ENCODE data around the gene AKR1E2.
A peak's percentile ranks its signal among the peaks of the same experiment; 100 is the strongest.
"Not testable (repeated sequence)": the region's sequence is repeated elsewhere in the genome, so short reads cannot be mapped to it uniquely, and the experiment has no call there.

AKR1E2 gene

DNA sequence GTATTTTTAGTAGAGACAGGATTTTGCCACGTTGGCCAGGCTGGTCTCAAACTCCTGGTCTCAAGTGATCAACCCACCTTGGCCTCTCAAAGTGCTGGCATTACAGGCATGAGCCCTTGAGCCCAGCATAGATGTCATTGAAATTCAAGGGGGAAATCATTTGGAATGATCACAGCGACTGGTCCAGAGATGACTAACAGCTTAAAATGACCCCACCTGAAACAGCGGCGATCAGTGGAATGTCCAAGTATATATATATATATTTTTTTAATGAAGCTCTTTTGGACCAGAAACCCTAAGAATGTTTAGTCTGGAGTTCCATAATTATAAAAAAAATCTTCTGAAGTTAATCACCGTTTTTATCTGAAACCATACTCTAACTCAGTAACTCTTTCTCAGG lies 12.5 kb upstream of the AKR1E2 start:
- no peak for DNase-seq (ENCODE audit: low spot score)

DNA sequence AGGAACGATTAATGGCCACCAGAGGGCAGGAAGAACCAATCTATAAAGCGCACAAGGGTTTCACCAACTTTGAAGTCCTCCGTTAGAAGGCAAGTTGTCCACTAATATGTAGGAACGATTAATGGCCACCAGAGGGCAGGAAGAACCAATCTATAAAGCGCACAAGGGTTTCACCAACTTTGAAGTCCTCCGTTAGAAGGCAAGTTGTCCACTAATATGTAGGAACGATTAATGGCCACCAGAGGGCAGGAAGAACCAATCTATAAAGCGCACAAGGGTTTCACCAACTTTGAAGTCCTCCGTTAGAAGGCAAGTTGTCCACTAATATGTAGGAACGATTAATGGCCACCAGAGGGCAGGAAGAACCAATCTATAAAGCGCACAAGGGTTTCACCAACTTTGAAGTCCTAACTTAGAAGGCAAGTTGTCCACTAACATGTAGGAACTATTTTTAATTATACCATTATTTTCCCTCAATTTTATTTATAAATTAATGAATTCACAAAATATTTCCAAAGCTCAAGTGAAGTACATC lies 10.3 kb upstream of the AKR1E2 start:
- not testable (repeated sequence) for DNase-seq (ENCODE audit: low spot score)

DNA sequence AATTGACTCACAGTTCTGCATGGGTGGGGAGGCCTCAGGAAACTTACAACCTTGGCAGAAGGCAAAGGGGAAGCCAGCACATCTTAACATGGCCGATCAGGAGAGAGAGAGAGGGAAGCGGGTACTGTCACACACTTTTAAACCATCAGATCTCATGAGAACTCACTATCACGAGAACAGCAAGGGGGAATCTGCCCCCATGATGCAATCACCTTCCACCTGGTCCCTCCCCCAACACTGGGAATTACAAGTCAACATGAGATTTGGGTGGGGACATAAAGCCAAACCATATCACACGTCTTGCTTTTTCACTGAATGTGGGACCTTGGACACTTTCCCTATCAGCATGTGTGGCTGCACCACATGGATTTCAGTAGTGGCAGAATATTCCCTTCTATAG lies 9.0 kb upstream of the AKR1E2 start:
- no peak for DNase-seq (ENCODE audit: low spot score)

- no peak for DNase-seq (ENCODE audit: low spot score)
These were observed 6.9 kb upstream of the AKR1E2 start for GRCh38 chr10:4819067-4819466.

DNA sequence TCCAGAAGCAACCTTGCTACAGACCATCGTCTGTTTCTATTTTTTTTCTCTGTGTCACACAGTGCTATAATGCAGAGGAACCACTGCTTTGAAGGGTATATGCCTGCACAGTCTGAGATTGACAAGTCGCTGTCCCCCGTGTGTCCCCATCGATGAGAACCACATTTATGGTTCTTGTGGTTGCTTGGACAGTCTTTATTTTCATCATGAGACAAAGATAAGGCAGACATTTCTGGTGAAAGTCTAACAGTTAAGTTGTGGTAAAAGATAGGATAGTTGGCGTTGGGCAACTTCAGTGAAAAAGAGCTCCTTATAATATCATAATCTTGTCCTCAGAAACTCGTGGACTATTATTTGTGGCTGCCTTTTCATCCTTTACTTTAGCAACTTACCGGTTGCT lies 6.3 kb upstream of the AKR1E2 start:
- DNase-seq (ENCODE audit: low spot score) = no peak

GRCh38 chr10:4820804-4821401 lies 5.1 kb upstream of the AKR1E2 start:
- peak; percentile 69 for DNase-seq (ENCODE audit: low spot score)

- no peak for DNase-seq (ENCODE audit: low spot score)
These were observed 3.8 kb upstream of the AKR1E2 start for GRCh38 chr10:4822208-4822607.

DNA sequence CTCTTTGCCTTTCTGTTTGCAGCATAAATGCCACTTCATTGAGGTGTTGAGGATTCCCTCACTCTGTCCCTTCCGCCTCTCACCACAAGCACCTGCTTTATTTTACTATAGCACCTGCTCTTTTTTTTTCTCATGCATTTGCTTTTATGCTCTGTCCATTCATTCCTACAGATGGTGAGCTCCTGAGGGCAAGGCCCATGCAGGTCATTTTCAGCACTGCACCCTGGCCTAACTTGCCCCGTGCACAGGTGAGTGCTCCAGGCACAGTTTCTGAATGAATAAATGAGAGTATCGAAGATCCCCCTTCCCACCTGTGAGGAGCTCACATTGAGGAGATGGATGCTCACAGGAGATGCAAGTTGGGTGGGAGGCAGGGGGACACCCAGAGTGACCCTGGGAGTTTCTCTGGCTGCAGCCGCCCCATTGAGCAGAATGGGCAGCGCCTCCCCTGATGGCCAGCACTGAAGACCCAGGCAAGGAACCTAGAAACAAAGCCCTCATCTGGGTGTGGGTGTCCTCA lies 1.2 kb upstream of the AKR1E2 start:
- DNase-seq (ENCODE audit: low spot score) = no peak

DNA sequence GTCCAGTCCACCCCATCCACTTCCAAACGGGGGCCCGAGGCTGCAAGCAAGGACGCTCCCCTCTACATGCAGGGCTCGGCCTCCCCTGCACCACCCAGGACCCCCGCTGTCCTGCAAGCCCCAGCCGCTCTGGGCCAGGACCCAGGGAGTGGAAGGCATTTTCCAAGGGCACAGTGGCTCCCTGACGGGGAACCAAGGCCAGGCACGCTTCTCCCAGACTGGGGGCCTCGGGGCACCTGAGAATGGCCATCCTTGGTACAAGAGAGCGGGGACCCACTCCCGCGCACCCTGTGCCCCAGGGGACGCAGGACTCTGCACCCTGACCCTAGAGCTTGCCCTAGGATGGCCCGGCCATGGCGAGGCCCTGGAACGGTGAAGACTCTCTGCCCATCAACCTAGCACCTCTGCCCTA lies 545 bp upstream of the AKR1E2 start:
- DNase-seq (ENCODE audit: low spot score) = no peak

DNA sequence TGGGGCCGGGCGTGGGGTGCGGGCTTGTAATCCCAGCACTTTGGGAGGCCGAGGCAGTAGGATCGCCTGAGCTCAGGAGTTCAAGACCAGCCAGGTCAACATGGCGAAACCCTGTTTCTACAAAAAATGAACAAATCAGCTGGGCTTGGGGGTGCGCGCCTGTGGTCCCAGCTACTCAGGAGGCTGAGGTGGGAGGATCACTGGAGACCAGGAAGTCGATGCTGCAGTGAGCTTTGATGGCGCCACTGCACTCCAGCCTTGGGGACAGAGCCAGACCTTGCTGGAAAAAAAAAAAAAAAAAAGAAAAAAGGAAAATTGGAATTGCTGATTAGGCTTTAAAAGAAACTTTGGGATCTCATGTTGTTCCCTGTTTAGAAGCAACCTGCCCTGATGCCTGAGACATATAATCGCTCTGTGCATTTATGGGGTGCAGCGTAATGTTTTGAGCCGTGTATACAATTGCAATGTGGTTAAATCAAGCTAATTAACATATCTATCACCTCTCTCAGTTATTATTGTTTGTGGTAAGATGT lies 851 bp downstream of the AKR1E2 start:
- no peak for DNase-seq (ENCODE audit: low spot score)

- no peak for DNase-seq (ENCODE audit: low spot score)
These were observed 2.0 kb downstream of the AKR1E2 start for GRCh38 chr10:4828005-4828404.

GRCh38 chr10:4830551-4830950 lies 4.5 kb downstream of the AKR1E2 start:
- DNase-seq (ENCODE audit: low spot score) = no peak

GRCh38 chr10:4831091-4831490 lies 5.1 kb downstream of the AKR1E2 start:
- no peak for DNase-seq (ENCODE audit: low spot score)

- DNase-seq (ENCODE audit: low spot score) = no peak
These were observed 7.3 kb downstream of the AKR1E2 start for GRCh38 chr10:4833286-4833685.

DNA sequence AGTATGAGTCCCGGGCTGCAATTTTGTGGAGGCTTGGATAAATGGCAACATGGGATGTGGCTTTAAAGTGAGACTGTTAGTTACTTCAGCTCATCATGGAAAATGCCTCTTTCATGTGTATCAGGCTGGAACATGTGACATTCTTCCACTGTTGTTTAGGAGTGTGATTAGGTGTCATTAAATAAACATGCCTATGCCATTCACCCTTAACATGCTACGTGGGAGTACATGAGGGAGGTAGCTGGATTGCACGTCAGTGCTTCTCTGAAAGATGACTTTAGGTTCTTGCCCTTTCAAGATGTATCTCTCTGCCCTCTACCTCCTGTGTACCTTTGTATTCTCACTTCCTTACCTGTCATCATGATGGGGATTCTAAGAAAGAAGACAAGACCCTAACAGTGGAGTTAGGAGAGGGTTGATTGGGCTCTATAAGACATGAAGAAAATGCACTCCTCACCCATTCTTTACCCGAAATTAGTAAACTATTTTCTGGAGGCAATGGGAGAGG lies 8.9 kb downstream of the AKR1E2 start:
- DNase-seq (ENCODE audit: low spot score) = no peak

- DNase-seq (ENCODE audit: low spot score) = no peak
These were observed 9.5 kb downstream of the AKR1E2 start for GRCh38 chr10:4835494-4835918.

GRCh38 chr10:4836416-4836969 lies 10.5 kb downstream of the AKR1E2 start:
- DNase-seq (ENCODE audit: low spot score) = no peak

DNA sequence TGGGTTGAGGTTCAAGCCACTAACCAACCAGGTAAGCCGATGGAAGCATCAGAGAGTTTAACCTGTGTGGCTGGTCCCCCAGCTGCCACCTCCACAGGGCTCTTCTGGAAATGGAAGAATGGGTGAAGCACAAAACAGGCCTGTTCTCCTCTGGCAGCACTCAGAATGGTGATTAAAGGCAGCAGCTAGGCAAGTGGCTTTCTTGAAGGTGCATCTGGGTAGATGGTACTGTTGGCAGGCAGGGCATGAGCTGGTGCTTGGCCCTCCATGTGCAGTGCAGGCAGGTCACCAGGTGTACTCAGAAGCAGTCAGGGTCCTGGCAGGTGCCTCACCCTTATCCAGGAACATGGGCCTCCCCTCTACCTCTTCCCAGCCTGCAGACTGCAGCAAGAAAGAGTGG lies 11.5 kb downstream of the AKR1E2 start:
- DNase-seq (ENCODE audit: low spot score) = no peak

DNA sequence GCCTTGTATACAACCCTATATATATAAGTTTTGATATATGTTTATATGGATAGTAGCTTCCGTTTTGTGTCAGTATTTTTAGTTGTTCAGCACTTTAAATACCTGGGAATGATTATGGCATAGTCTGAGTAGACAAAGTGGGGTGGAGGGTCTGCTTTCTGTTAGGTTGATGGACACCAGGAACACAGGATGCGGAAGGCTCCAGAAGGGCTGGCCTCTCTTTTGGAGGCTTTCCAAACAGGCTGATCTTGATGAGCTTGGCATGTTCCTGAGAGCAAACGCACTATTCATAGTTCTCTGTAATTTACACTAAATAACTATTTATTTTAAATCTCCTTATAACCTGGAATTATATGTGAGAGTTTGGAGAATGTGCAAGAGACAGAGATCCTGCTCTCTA lies 12.7 kb downstream of the AKR1E2 start:
- no peak for DNase-seq (ENCODE audit: low spot score)

DNA sequence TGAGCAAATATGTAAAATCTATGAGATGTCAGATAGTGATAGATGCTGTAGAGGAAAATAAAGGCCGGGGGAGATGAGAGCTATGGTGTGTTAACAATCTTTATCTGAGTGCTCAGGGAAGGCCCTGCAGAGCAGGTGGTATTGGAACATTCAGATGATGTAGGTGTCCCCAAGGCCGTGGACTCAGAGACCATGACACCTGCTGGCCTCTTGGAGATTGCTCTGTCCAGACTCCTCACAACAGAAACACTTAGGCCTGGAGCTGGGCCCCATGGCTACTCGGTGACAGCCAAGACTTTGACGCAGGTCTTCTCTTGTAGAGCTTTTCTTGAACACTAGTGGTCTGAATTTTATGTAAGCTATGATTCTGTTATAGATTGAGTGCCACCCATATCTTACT lies 13.3 kb downstream of the AKR1E2 start:
- no peak for DNase-seq (ENCODE audit: low spot score)

- no peak for DNase-seq (ENCODE audit: low spot score)
These were observed 14.1 kb downstream of the AKR1E2 start for GRCh38 chr10:4840151-4840550.

DNA sequence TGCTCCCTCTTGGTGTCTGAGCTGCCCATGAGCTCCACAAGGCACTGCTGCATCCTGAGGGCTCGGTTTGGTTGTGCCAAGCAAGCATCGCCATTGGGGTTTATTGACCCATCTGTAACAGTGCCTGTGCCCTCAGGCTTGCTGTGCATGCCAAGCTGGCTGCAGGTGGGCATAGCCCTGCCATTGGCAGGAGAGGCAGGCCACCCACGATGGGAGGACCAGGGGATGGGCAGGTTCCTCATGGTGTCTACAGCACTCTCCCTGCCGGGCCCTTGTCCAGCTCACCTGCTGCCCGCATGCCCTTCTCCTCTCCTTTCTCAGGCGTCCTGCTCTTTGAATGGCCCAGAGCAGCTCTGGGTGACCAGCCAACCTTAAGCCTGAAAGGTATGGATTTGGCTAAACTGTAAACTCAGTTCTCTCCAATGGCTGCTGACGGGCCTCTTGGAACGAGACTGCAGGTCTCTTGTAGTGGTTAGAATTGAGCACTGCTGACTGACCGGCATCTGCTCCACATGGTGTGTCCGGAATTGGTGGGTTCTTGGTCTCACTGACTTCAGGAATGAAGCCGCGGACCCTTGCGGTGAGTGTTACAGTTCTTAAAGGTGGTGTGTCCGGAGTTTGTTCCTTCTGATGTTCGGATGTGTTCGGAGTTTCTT lies 17.6 kb downstream of the AKR1E2 start:
- DNase-seq (ENCODE audit: low spot score) = no peak

DNA sequence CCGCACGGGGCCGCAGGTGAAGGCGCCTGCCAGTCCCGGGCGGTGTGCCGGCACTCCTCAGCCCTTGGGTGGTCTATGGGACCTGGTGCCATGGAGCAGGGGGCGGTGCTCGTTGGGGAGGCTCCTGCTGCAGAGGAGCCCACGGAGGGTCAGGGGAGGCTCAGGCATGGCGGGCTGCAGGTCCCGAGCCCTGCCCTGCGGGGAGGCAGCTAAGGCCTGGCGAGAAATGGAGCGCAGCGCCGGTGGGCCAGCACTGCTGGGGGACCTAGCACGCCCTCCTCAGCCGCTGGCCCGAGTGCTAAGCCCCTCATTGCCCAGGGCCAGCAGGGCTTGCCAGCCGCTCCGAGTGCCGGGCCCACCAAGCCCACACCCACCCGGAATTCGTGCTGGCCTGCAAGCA lies 18.9 kb downstream of the AKR1E2 start:
- no peak for DNase-seq (ENCODE audit: low spot score)

Data from globus pallidus (tissue), 1 donor.